GM23338 (cell line): ENCODE data around the gene TGFBRAP1.

Source experiments
- CREB1 ChIP-seq: fragments of 250-450 bp; sonication (Bioruptor Pico); IDR thresholded peaks from 2 replicates; pipeline ENCODE4 v1.5.0; 2020; ENCODE audit warnings: low read depth, mild to moderate bottlenecking, moderate library complexity
- EZH2 ChIP-seq: fragments of 200-600 bp; sonication (generic); IDR thresholded peaks from one replicate; pipeline ENCODE4 v1.8.0; 2017; ENCODE audit warnings: antibody characterized with exemption, mild to moderate bottlenecking, low read depth; ENCODE audit not compliant: unreplicated experiment
- EZH2phosphoT487 ChIP-seq: fragments of 200-600 bp; sonication (generic); IDR thresholded peaks from one replicate; pipeline ENCODE4 v1.8.1; 2018; ENCODE audit warnings: antibody characterized with exemption; ENCODE audit not compliant: unreplicated experiment
- JUNB ChIP-seq: IDR thresholded peaks from one replicate; pipeline ENCODE4 v1.6.1; 2016; ENCODE audit warnings: antibody characterized with exemption; ENCODE audit not compliant: unreplicated experiment
- NANOG ChIP-seq: IDR thresholded peaks from 2 replicates; pipeline ENCODE4 v1.6.1; 2016; ENCODE audit warnings: antibody characterized with exemption, borderline replicate concordance
- POLR2AphosphoS5 ChIP-seq: IDR thresholded peaks from 2 replicates; pipeline ENCODE4 v1.6.1; 2016; ENCODE audit warnings: antibody characterized with exemption, low read depth
- STAT1 ChIP-seq: IDR thresholded peaks from one replicate; pipeline ENCODE4 v1.6.1; 2016; ENCODE audit warnings: antibody characterized with exemption; ENCODE audit not compliant: unreplicated experiment
- ZNF114 ChIP-seq: fragments of 250-450 bp; sonication (Bioruptor Pico); IDR thresholded peaks from 2 replicates; pipeline ENCODE4 v1.5.0; 2020; ENCODE audit warnings: mild to moderate bottlenecking, moderate library complexity
- ZNF331 ChIP-seq: fragments of 250-450 bp; sonication (Bioruptor Pico); IDR thresholded peaks from 2 replicates; pipeline ENCODE4 v1.5.0; 2020; ENCODE audit warnings: low read depth, mild to moderate bottlenecking, moderate library complexity
- TF ChIP-seq, protein P1 (sequence below), 2 experiments: fragments of 200-600 bp in 1 of 2; sonication (generic) in 1 of 2; conservative IDR thresholded peaks; 2 replicates each; pipeline versions ENCODE4 v1.5.1 to v1.6.1; 2016 to 2017; ENCODE audit warnings: antibody characterized with exemption in 2 of 2, low read depth in 2 of 2, mild to moderate bottlenecking in 2 of 2, moderate library complexity in 1 of 2
- TF ChIP-seq, protein P2 (sequence below): IDR thresholded peaks from one replicate; pipeline ENCODE4 v1.6.1; 2018; ENCODE audit warnings: antibody characterized with exemption; ENCODE audit not compliant: unreplicated experiment
- TF ChIP-seq, protein P3 (sequence below): IDR thresholded peaks from 2 replicates; pipeline ENCODE4 v1.6.1; 2016; ENCODE audit warnings: antibody characterized with exemption

DNA sequence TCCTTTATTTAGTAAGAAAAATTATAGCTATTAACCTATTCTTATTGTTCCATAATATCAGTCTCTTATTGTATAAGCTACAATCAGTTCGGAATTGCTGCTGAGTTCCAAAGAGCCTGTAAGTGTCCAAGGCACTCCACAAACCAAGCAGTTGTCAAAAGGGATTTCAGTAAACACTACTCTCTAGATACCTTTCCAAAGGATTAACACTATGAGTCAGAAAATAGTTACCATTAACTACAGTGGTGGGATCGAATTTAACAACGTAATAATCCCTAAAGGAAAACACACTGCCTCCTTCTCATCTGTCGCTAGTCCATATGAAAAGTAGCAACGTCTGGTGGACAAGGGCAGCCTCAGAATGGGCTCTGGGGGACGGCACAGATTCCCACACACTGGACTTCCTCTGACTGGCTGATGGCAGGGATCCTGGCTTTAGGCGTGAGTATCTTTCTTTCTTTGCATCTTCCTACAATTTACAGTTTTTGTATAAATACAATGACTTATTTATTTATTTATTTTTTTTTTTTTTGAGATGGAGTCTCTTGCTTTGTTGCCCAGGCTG is 8.8 kb downstream of the TGFBRAP1 start:
- TF ChIP-seq, protein P1, sequence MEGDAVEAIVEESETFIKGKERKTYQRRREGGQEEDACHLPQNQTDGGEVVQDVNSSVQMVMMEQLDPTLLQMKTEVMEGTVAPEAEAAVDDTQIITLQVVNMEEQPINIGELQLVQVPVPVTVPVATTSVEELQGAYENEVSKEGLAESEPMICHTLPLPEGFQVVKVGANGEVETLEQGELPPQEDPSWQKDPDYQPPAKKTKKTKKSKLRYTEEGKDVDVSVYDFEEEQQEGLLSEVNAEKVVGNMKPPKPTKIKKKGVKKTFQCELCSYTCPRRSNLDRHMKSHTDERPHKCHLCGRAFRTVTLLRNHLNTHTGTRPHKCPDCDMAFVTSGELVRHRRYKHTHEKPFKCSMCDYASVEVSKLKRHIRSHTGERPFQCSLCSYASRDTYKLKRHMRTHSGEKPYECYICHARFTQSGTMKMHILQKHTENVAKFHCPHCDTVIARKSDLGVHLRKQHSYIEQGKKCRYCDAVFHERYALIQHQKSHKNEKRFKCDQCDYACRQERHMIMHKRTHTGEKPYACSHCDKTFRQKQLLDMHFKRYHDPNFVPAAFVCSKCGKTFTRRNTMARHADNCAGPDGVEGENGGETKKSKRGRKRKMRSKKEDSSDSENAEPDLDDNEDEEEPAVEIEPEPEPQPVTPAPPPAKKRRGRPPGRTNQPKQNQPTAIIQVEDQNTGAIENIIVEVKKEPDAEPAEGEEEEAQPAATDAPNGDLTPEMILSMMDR (conservative IDR thresholded peaks at IDR 0.05; ENCODE audit: low read depth in 2 of 2), result no peak
- no peak for TF ChIP-seq EZH2
- TF ChIP-seq, protein P2, sequence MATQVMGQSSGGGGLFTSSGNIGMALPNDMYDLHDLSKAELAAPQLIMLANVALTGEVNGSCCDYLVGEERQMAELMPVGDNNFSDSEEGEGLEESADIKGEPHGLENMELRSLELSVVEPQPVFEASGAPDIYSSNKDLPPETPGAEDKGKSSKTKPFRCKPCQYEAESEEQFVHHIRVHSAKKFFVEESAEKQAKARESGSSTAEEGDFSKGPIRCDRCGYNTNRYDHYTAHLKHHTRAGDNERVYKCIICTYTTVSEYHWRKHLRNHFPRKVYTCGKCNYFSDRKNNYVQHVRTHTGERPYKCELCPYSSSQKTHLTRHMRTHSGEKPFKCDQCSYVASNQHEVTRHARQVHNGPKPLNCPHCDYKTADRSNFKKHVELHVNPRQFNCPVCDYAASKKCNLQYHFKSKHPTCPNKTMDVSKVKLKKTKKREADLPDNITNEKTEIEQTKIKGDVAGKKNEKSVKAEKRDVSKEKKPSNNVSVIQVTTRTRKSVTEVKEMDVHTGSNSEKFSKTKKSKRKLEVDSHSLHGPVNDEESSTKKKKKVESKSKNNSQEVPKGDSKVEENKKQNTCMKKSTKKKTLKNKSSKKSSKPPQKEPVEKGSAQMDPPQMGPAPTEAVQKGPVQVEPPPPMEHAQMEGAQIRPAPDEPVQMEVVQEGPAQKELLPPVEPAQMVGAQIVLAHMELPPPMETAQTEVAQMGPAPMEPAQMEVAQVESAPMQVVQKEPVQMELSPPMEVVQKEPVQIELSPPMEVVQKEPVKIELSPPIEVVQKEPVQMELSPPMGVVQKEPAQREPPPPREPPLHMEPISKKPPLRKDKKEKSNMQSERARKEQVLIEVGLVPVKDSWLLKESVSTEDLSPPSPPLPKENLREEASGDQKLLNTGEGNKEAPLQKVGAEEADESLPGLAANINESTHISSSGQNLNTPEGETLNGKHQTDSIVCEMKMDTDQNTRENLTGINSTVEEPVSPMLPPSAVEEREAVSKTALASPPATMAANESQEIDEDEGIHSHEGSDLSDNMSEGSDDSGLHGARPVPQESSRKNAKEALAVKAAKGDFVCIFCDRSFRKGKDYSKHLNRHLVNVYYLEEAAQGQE, result no peak
- TF ChIP-seq EZH2phosphoT487, result no peak
- TF ChIP-seq POLR2AphosphoS5, result no peak
- no peak for TF ChIP-seq JUNB
- TF ChIP-seq ZNF114 (CRISPR knock-in tag), result no peak
- no peak for TF ChIP-seq CREB1 (CRISPR knock-in tag)
- TF ChIP-seq ZNF331, result no peak
- no peak for TF ChIP-seq STAT1
- TF ChIP-seq, protein P3, sequence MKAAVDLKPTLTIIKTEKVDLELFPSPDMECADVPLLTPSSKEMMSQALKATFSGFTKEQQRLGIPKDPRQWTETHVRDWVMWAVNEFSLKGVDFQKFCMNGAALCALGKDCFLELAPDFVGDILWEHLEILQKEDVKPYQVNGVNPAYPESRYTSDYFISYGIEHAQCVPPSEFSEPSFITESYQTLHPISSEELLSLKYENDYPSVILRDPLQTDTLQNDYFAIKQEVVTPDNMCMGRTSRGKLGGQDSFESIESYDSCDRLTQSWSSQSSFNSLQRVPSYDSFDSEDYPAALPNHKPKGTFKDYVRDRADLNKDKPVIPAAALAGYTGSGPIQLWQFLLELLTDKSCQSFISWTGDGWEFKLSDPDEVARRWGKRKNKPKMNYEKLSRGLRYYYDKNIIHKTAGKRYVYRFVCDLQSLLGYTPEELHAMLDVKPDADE, result no peak
- TF ChIP-seq NANOG, result no peak
